Caco-2 (cell line): ENCODE measurements around the gene AMELX. TPM values are rescaled to one million over a fixed set of nuclear protein-coding genes. Genes with fewer than 3 reads are reported as not detected.

Experiments
- BruUV-seq: library from RNA; stranded (reverse); fragments of 400-500 nt; replicated peaks from 2 replicates; lab custom pipeline; 2021; lab: Mats Ljungman, UMichigan
- CTCF ChIA-PET: fragments of 300-600 bp; sonication (Branson Sonifier 250); formaldehyde crosslinking; loops from one replicate; lab custom pipeline; 2022; ENCODE audit warnings: antibody characterized with exemption; lab: Charles Lee
- POLR2A ChIA-PET: fragments of 300-600 bp; sonication (Branson Sonifier 250); formaldehyde crosslinking; loops from one replicate; lab custom pipeline; 2022; ENCODE audit warnings: antibody characterized with exemption; lab: Charles Lee
- DNase-seq, 2 experiments: peaks; one replicate each; pipeline versions ENCODE4 v3.0.0 to v3.0.0-alpha.2; 2020 to 2022
- H3K27me3 ChIP-seq: replicated peaks from 2 replicates; pipeline ENCODE4 v1.6.0; 2011; ENCODE audit warnings: low read length; ENCODE audit not compliant: control insufficient read depth, insufficient read depth
- H3K36me3 ChIP-seq: 2 replicates; pipeline ENCODE4 v1.5.1; 2011; ENCODE audit warnings: low read length; ENCODE audit not compliant: control insufficient read depth, insufficient read depth
- H3K4me1 ChIP-seq: fragments of 250-450 bp; sonication (Bioruptor Pico); 2 replicates; pipeline ENCODE4 v1.5.1; 2020; ENCODE audit warnings: mild to moderate bottlenecking
- H3K4me3 ChIP-seq: 2 replicates; pipeline ENCODE4 v1.5.1; 2011; ENCODE audit warnings: low read depth, mild to moderate bottlenecking, control low read depth, low read length
- H3K9me3 ChIP-seq: fragments of 250-450 bp; sonication (Bioruptor Pico); 2 replicates; pipeline ENCODE4 v1.5.1; 2020; ENCODE audit warnings: mild to moderate bottlenecking, moderate library complexity
- H3K27ac Mint-ChIP-seq: one replicate; pipeline ENCODE4 v1.8.0; 2022; ENCODE audit warnings: mixed read lengths; ENCODE audit not compliant: unreplicated experiment
- H3K27me3 Mint-ChIP-seq: one replicate; pipeline ENCODE4 v1.8.0; 2022; ENCODE audit warnings: mixed read lengths; ENCODE audit not compliant: insufficient read depth, unreplicated experiment
- H3K36me3 Mint-ChIP-seq: one replicate; pipeline ENCODE4 v1.8.0; 2022; ENCODE audit warnings: mild to moderate bottlenecking, mixed read lengths; ENCODE audit not compliant: insufficient read depth, unreplicated experiment
- H3K4me1 Mint-ChIP-seq: one replicate; pipeline ENCODE4 v1.8.0; 2022; ENCODE audit warnings: low read depth, mixed read lengths; ENCODE audit not compliant: unreplicated experiment
- H3K4me3 Mint-ChIP-seq: one replicate; pipeline ENCODE4 v1.8.0; 2022; ENCODE audit warnings: mild to moderate bottlenecking, moderate library complexity, mixed read lengths; ENCODE audit not compliant: unreplicated experiment
- H3K9me3 Mint-ChIP-seq: one replicate; pipeline ENCODE4 v1.8.0; 2022; ENCODE audit warnings: mixed read lengths; ENCODE audit not compliant: unreplicated experiment
- CTCF ChIP-seq, 2 experiments: fragments of 200-600 bp in 1 of 2; IDR thresholded peaks; 1 replicate in 1 of 2; 2 replicates in 1 of 2; pipeline versions ENCODE4 v1.5.1 to v1.8.0; 2011 to 2022; ENCODE audit warnings: antibody characterized with exemption in 1 of 2, control low read depth in 1 of 2, inconsistent platforms in 1 of 2, low read depth in 1 of 2, low read length in 1 of 2, mild to moderate bottlenecking in 1 of 2, moderate library complexity in 1 of 2; ENCODE audit not compliant: insufficient read depth in 1 of 2, severe bottlenecking in 1 of 2, unreplicated experiment in 1 of 2
- intact Hi-C: fragments of 100-400 bp; cut with micrococcal nuclease; formaldehyde crosslinking; loops from one replicate; pipeline ENCODE4 v1.10.0; 2022; ENCODE audit not compliant: unreplicated experiment
- total RNA-seq: library from RNA; stranded (reverse); gene quantifications from 2 replicates; pipeline ENCODE4 v1.2.3, GENCODE V29; 2022

Gene AMELX
- total RNA-seq, 1 experiment from 2014 or later, result not detected

GRCh38 chrX:11298600-11298999 lies 5.4 kb downstream of the AMELX start:
- TF ChIP-seq CTCF (IDR thresholded peaks at IDR 0.05; ENCODE audit: insufficient read depth in 1 of 2, low read depth in 1 of 2, low read length in 1 of 2, severe bottlenecking in 1 of 2, unreplicated experiment in 1 of 2), result no peak
- Mint-ChIP-seq H3K27ac (no peak overlapping the region), H3K9me3 (no peaks in the 10 kb centered on the region), H3K4me3 (no peak overlapping the region), H3K36me3 (peaks cover 5% of the 10 kb centered on the region), H3K4me1 (peaks cover 12% of the 10 kb centered on the region), H3K27me3 (no peaks in the 10 kb centered on the region)
- Histone ChIP-seq H3K36me3 (no peaks in the 10 kb centered on the region), H3K4me1 (no peaks in the 10 kb centered on the region), H3K4me3 (no peak overlapping the region), H3K9me3 (no peaks in the 10 kb centered on the region), H3K27me3 (no peaks in the 10 kb centered on the region)
- intact Hi-C loops, result no loop called here
- ChIA-PET CTCF (no interaction called here), POLR2A (no interaction called here)
- no TSS peak for BruUV-seq
- DNase-seq, result no peak

GRCh38 chrX:11304829-11305228 lies 11.6 kb downstream of the AMELX start:
- no peaks in the 10 kb centered on the region for H3K36me3 Mint-ChIP-seq
- intact Hi-C loops, result no loop called here
- no peaks in the 10 kb centered on the region for H3K4me1 Mint-ChIP-seq
- Histone ChIP-seq H3K9me3 (no peaks in the 10 kb centered on the region), H3K27me3 (no peaks in the 10 kb centered on the region), H3K4me3 (no peak overlapping the region), H3K36me3 (no peaks in the 10 kb centered on the region), H3K4me1 (no peaks in the 10 kb centered on the region)
- TF ChIP-seq CTCF (IDR thresholded peaks at IDR 0.05; ENCODE audit: insufficient read depth in 1 of 2, low read depth in 1 of 2, low read length in 1 of 2, severe bottlenecking in 1 of 2, unreplicated experiment in 1 of 2), result no peak
- DNase-seq, result no peak
- no peaks in the 10 kb centered on the region for H3K9me3 Mint-ChIP-seq
- H3K27me3 Mint-ChIP-seq, result no peaks in the 10 kb centered on the region
- no peak overlapping the region for H3K4me3 Mint-ChIP-seq
- POLR2A ChIA-PET, result no interaction called here
- H3K27ac Mint-ChIP-seq, result no peak overlapping the region
- BruUV-seq, result no TSS peak
- CTCF ChIA-PET, result no interaction called here

- Histone ChIP-seq H3K4me1 (no peaks in the 10 kb centered on the region), H3K4me3 (no peak overlapping the region), H3K9me3 (no peaks in the 10 kb centered on the region), H3K27me3 (no peaks in the 10 kb centered on the region), H3K36me3 (no peaks in the 10 kb centered on the region)
- Mint-ChIP-seq H3K36me3 (no peaks in the 10 kb centered on the region), H3K27ac (no peak overlapping the region), H3K4me1 (no peaks in the 10 kb centered on the region), H3K27me3 (no peaks in the 10 kb centered on the region), H3K9me3 (no peaks in the 10 kb centered on the region), H3K4me3 (no peak overlapping the region)
- ChIA-PET POLR2A (no interaction called here), CTCF (no interaction called here)
- no peak for TF ChIP-seq CTCF (IDR thresholded peaks at IDR 0.05; ENCODE audit: insufficient read depth in 1 of 2, low read depth in 1 of 2, low read length in 1 of 2, severe bottlenecking in 1 of 2, unreplicated experiment in 1 of 2)
- no TSS peak for BruUV-seq
- DNase-seq, result no peak
- intact Hi-C loops, result no loop called here
Observed at GRCh38 chrX:11305641-11306040, 12.4 kb downstream of the AMELX start.
